T-cell (primary cell): Measurements from ENCODE around the gene GPRIN1. TPM values are rescaled to one million over a fixed set of nuclear protein-coding genes. Genes with fewer than 3 reads are reported as not detected.
A peak's percentile ranks its signal among the peaks of the same experiment; 100 is the strongest.

Source experiments
- ATAC-seq, 4 experiments: fragments of 200-7000 bp in 3 of 4; fragments of 150-1000 bp in 1 of 4; cut with Tn5 transposase; replicated peaks in 1 of 4; 1 replicate in 3 of 4; 2 replicates in 1 of 4; pipeline ENCODE4 v1.10.0; 2021; ENCODE audit warnings: moderate library complexity in 3 of 4, mild to moderate bottlenecking in 2 of 4, moderate number of reproducible peaks in 1 of 4
- CTCF ChIA-PET, 2 donors: fragments of 300-600 bp; sonication (Branson Sonifier 250); formaldehyde crosslinking; loops; one replicate each; lab custom pipeline; 2022; ENCODE audit warnings: antibody characterized with exemption in 2 of 2; lab: Charles Lee
- POLR2A ChIA-PET, 2 donors: fragments of 300-600 bp; sonication (Branson Sonifier 250); formaldehyde crosslinking; loops; one replicate each; lab custom pipeline; 2022; ENCODE audit warnings: antibody characterized with exemption in 2 of 2; lab: Charles Lee
- DNase-seq, 35 experiments: peaks; one replicate each; pipeline versions ENCODE4 v3.0.0 to v3.0.0-alpha.2; 2013 to 2023
- H3K27ac ChIP-seq: one replicate; pipeline ENCODE4 v1.5.1; 2013; ENCODE audit warnings: low read length
- H3K27me3 ChIP-seq, 2 experiments: replicated peaks in 1 of 2; 1 replicate in 1 of 2; 2 replicates in 1 of 2; pipeline versions ENCODE4 v1.6.1 to v1.7.0; 2013; ENCODE audit warnings: low read length in 1 of 2, mixed read lengths in 1 of 2; ENCODE audit not compliant: control insufficient read depth in 2 of 2, insufficient read depth in 2 of 2; ENCODE audit errors: extremely low read depth in 1 of 2
- H3K36me3 ChIP-seq, 2 donors: 1 replicate in 1 of 2; 2 replicates in 1 of 2; pipeline versions ENCODE4 v1.6.1 to v1.7.0; 2013; ENCODE audit warnings: low read length in 1 of 2; ENCODE audit not compliant: control insufficient read depth in 2 of 2, insufficient read depth in 1 of 2; ENCODE audit errors: extremely low read depth in 1 of 2
- H3K4me1 ChIP-seq, 2 experiments: 1 replicate in 1 of 2; 2 replicates in 1 of 2; pipeline versions ENCODE4 v1.6.1 to v1.7.0; 2013; ENCODE audit warnings: low read length in 2 of 2, mixed read lengths in 1 of 2; ENCODE audit not compliant: insufficient read depth in 2 of 2, control insufficient read depth in 1 of 2; ENCODE audit errors: extremely low read depth in 1 of 2
- H3K4me3 ChIP-seq, 2 donors: 1 replicate in 1 of 2; 2 replicates in 1 of 2; pipeline versions ENCODE4 v1.5.1 to v1.7.0; 2013; ENCODE audit warnings: mild to moderate bottlenecking in 2 of 2, low read length in 1 of 2, moderate library complexity in 1 of 2; ENCODE audit not compliant: control insufficient read depth in 1 of 2; ENCODE audit errors: extremely low read depth in 1 of 2
- H3K9me3 ChIP-seq: 2 replicates; pipeline ENCODE4 v1.7.0; 2013
- H3K27ac Mint-ChIP-seq, 2 donors: one replicate each; pipeline ENCODE4 v1.8.0; 2020 to 2021; ENCODE audit warnings: mild to moderate bottlenecking in 2 of 2, mixed read lengths in 2 of 2
- H3K27me3 Mint-ChIP-seq, 2 donors: one replicate each; pipeline ENCODE4 v1.8.0; 2021 to 2022; ENCODE audit warnings: mixed read lengths in 2 of 2
- H3K36me3 Mint-ChIP-seq: one replicate; pipeline ENCODE4 v1.8.0; 2021; ENCODE audit warnings: mixed read lengths
- H3K4me1 Mint-ChIP-seq, 3 donors: one replicate each; pipeline ENCODE4 v1.8.0; 2020 to 2022; ENCODE audit warnings: mixed read lengths in 3 of 3, mild to moderate bottlenecking in 1 of 3
- H3K4me3 Mint-ChIP-seq, 3 donors: one replicate each; pipeline ENCODE4 v1.8.0; 2020 to 2022; ENCODE audit warnings: mild to moderate bottlenecking in 3 of 3, mixed read lengths in 3 of 3, moderate library complexity in 3 of 3
- H3K9me3 Mint-ChIP-seq, 3 donors: one replicate each; pipeline ENCODE4 v1.8.0; 2020 to 2022; ENCODE audit warnings: mixed read lengths in 3 of 3
- WGBS: methylation state at CpG from one replicate; pipeline ENCODE4 v1.1.5; 2013; ENCODE audit warnings: missing lambda C conversion rate; ENCODE audit not compliant: insufficient coverage; 5-methylcytosine and 5-hydroxymethylcytosine counted together
- total RNA-seq, 35 experiments: library from RNA in 6 of 35; stranded (reverse) in 6 of 35; fragments of 120-200 nt in 1 of 35; gene quantifications; one replicate each; pipeline versions ENCODE4 v1.2.1 to v1.2.4 and lab custom pipeline; 2013 to 2026

GPRIN1 gene
- total RNA-seq, 5 donors from 2014 or later (not counting 1 experiment from before 2014, with no cell fraction given): 0.33 to 1.2 (median 0.64) TPM

- CTCF ChIA-PET: interaction anchor here in 1 of 2 donors (0.6 kb wide), 2 partner anchors 190 to 511 kb away, joined by 3 read pairs; no protein-coding TSS in a partner anchor
- 100% methylated on average over 2 of the region's 6 CpGs for WGBS
- H3K27ac Mint-ChIP-seq: no peak overlapping the region
- Histone ChIP-seq H3K36me3 (no peaks in the 10 kb centered on the region), H3K9me3 (no peaks in the 10 kb centered on the region), H3K27ac (no peak overlapping the region), H3K4me1 (peaks cover 0 to 4% of the 10 kb centered on the region in 2 experiments), H3K4me3 (no peak overlapping the region), H3K27me3 (peaks cover 0 to 46% of the 10 kb centered on the region in 2 experiments)
- DNase-seq (no peak), ATAC-seq (no peak)
- peaks cover 3 to 15% (median 9%) of the 10 kb centered on the region in 3 donors for H3K4me1 Mint-ChIP-seq
- H3K36me3 Mint-ChIP-seq: no peaks in the 10 kb centered on the region
- POLR2A ChIA-PET: no interaction called here
- peaks cover 0 to 12% of the 10 kb centered on the region in 2 donors for H3K27me3 Mint-ChIP-seq
- no peaks in the 10 kb centered on the region for H3K9me3 Mint-ChIP-seq
- no peak overlapping the region for H3K4me3 Mint-ChIP-seq
These were observed 44.1 kb downstream of the GPRIN1 start for GRCh38 chr5:176565760-176566288.

- CTCF ChIA-PET: no interaction called here
- Mint-ChIP-seq H3K27ac (no peak overlapping the region), H3K9me3 (no peaks in the 10 kb centered on the region), H3K36me3 (no peaks in the 10 kb centered on the region), H3K27me3 (peaks cover 0 to 12% of the 10 kb centered on the region in 2 donors), H3K4me3 (no peak overlapping the region), H3K4me1 (peaks cover 17 to 32% (median 25%) of the 10 kb centered on the region in 3 donors)
- no peak for DNase-seq
- H3K9me3 ChIP-seq: no peaks in the 10 kb centered on the region
- H3K36me3 ChIP-seq: no peaks in the 10 kb centered on the region
- H3K4me1 ChIP-seq: peaks cover 0 to 17% of the 10 kb centered on the region in 2 experiments
- 94% methylated on average over 8 of the region's 10 CpGs for WGBS
- no peak overlapping the region for H3K4me3 ChIP-seq
- POLR2A ChIA-PET: no interaction called here
- no peak for ATAC-seq
- H3K27ac ChIP-seq: no peak overlapping the region
- H3K27me3 ChIP-seq: peaks cover 0 to 46% of the 10 kb centered on the region in 2 experiments
These were observed 46.0 kb downstream of the GPRIN1 start for GRCh38 chr5:176564002-176564401.

DNA sequence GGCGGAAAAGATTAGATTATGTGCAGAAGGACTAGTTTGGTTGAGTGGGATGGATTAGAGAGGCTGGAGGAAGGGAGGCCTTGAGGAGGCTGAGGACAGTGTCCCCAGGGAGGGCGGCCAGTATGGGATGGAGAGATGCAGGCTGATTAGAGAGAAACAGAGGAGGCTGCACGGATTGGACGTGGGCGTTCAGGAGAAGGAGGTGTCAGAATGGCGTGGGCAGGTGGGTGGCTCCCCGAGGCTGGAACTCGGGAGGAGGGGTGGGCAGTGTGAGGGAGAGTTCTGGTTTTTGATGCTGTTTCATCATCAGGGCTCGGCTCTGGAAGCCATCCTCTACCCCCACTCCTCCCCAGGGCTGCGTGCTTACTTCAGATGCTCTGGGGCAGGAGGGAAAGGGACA lies 47.8 kb downstream of the GPRIN1 start:
- no peaks in the 10 kb centered on the region for H3K9me3 Mint-ChIP-seq
- Histone ChIP-seq H3K4me1 (peaks cover 0 to 17% of the 10 kb centered on the region in 2 experiments), H3K27me3 (peaks cover 0 to 30% of the 10 kb centered on the region in 2 experiments), H3K36me3 (no peaks in the 10 kb centered on the region), H3K4me3 (no peak overlapping the region), H3K9me3 (no peaks in the 10 kb centered on the region), H3K27ac (no peak overlapping the region)
- H3K27ac Mint-ChIP-seq: no peak overlapping the region
- WGBS: 79% methylated on average over 5 of the region's 10 CpGs
- ChIA-PET CTCF (no interaction called here), POLR2A (no interaction called here)
- DNase-seq (no peak), ATAC-seq (no peak)
- H3K4me1 Mint-ChIP-seq: peaks cover 19 to 32% (median 29%) of the 10 kb centered on the region in 3 donors
- no peak overlapping the region for H3K4me3 Mint-ChIP-seq
- no peaks in the 10 kb centered on the region for H3K36me3 Mint-ChIP-seq
- peaks cover 0 to 9% of the 10 kb centered on the region in 2 donors for H3K27me3 Mint-ChIP-seq

DNA sequence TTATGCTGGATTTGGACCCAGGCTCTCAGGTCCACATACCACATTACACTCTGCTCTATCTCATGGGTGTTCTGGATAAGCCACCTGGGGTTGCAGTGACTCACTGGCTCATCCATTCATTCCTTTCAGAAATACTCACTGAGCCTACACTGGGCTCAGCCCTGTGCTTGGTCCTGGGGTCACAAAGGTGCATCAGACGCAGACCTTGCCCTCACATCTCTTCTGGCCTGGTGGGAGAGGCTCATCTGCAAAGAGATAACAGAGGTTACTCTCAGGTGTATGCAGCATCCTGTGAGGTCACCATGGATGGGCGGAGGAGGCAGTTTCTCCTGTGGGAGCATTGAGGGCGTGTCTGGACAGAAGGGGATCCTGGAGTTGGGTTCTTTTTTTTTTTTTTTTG lies 48.7 kb downstream of the GPRIN1 start:
- no peak overlapping the region for H3K27ac ChIP-seq
- H3K4me3 ChIP-seq: no peak overlapping the region
- H3K4me3 Mint-ChIP-seq: no peak overlapping the region
- H3K27ac Mint-ChIP-seq: no peak overlapping the region
- ATAC-seq (no peak), DNase-seq (no peak)
- ChIA-PET CTCF (no interaction called here), POLR2A (interaction anchor here in 1 of 2 donors (0.6 kb wide), 1 partner anchor 1860 kb away, joined by 3 read pairs; no protein-coding TSS in a partner anchor)
- H3K9me3 ChIP-seq: no peaks in the 10 kb centered on the region
- no peaks in the 10 kb centered on the region for H3K36me3 Mint-ChIP-seq
- peaks cover 0 to 24% of the 10 kb centered on the region in 2 experiments for H3K4me1 ChIP-seq
- H3K4me1 Mint-ChIP-seq: peaks cover 21 to 41% (median 33%) of the 10 kb centered on the region in 3 donors
- H3K27me3 Mint-ChIP-seq: peaks cover 0 to 9% of the 10 kb centered on the region in 2 donors
- H3K9me3 Mint-ChIP-seq: no peaks in the 10 kb centered on the region
- H3K27me3 ChIP-seq: peaks cover 0 to 25% of the 10 kb centered on the region in 2 experiments
- no peaks in the 10 kb centered on the region for H3K36me3 ChIP-seq
- WGBS: 100% methylated on average over 2 of the region's 3 CpGs

DNA sequence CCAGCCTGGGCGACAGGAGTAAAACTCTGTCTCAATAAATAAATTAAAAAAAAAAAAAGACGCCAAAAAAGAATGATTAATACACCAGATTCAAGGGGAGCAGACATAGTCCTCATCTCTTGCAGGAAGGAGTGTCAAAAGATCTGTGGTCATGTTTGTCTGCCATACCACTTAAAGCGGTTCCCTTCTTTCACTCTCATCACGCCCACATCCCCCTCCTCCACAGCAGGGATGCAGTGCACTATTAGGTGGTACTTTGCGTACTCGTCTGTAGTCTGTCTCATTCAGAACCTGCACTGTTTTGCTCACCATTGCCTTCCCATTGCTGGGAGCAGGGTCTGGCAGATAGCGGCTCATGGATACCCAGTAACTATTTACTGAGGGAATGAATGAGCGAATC lies 49.6 kb downstream of the GPRIN1 start:
- H3K4me1 Mint-ChIP-seq: peaks cover 30 to 46% (median 42%) of the 10 kb centered on the region in 3 donors
- no peak overlapping the region for H3K27ac Mint-ChIP-seq
- ATAC-seq (peak; percentile 43 to 78 (median 56)), DNase-seq (peak in 3 of 35 experiments; percentile 21 to 29 (median 25))
- H3K4me1 ChIP-seq: peaks cover 0 to 33% of the 10 kb centered on the region in 2 experiments
- no peaks in the 10 kb centered on the region for H3K9me3 Mint-ChIP-seq
- H3K27ac ChIP-seq: no peak overlapping the region
- H3K36me3 ChIP-seq: no peaks in the 10 kb centered on the region
- H3K9me3 ChIP-seq: no peaks in the 10 kb centered on the region
- peaks cover 0 to 5% of the 10 kb centered on the region in 2 donors for H3K27me3 Mint-ChIP-seq
- H3K4me3 ChIP-seq: no peak overlapping the region
- POLR2A ChIA-PET: no interaction called here
- no peak overlapping the region for H3K4me3 Mint-ChIP-seq
- H3K27me3 ChIP-seq: peaks cover 0 to 18% of the 10 kb centered on the region in 2 experiments
- H3K36me3 Mint-ChIP-seq: no peaks in the 10 kb centered on the region
- 49% methylated on average over 4 of the region's 8 CpGs for WGBS
- CTCF ChIA-PET: no interaction called here

- Mint-ChIP-seq H3K4me3 (peak overlapping the region in 1 of 3 donors; percentile 33), H3K27me3 (peaks cover 0 to 5% of the 10 kb centered on the region in 2 donors), H3K4me1 (peaks cover 37 to 52% (median 49%) of the 10 kb centered on the region in 3 donors), H3K27ac (peak overlapping the region in 1 of 2 donors; percentile 28), H3K36me3 (no peaks in the 10 kb centered on the region), H3K9me3 (no peaks in the 10 kb centered on the region)
- H3K27ac ChIP-seq: no peak overlapping the region
- peaks cover 0 to 12% of the 10 kb centered on the region in 2 experiments for H3K27me3 ChIP-seq
- POLR2A ChIA-PET: no interaction called here
- H3K4me1 ChIP-seq: peaks cover 0 to 40% of the 10 kb centered on the region in 2 experiments
- peak in 4 of 35 experiments; percentile 19 to 60 (median 36) for DNase-seq
- ATAC-seq: peak in 3 of 4 experiments; percentile 47 to 83 (median 57)
- CTCF ChIA-PET: no interaction called here
- H3K36me3 ChIP-seq: no peaks in the 10 kb centered on the region
- no peak overlapping the region for H3K4me3 ChIP-seq
- H3K9me3 ChIP-seq: no peaks in the 10 kb centered on the region
- 16% methylated on average over 4 of the region's 5 CpGs for WGBS
These were observed 50.3 kb downstream of the GPRIN1 start for GRCh38 chr5:176559683-176560082.
